T-helper 17 cell (primary cell): ENCODE data around the gene RPGRIP1. TPM values are rescaled to one million over a fixed set of nuclear protein-coding genes. Genes with fewer than 3 reads are reported as not detected.

ENCODE experiments used
- ATAC-seq: fragments of 150-1000 bp; cut with Tn5 transposase; 2 replicates; pipeline ENCODE4 v1.10.0; 2021; ENCODE audit warnings: mild to moderate bottlenecking, moderate library complexity
- DNase-seq, 3 donors: peaks; one replicate each; pipeline versions ENCODE4 v3.0.0 to v3.0.0-alpha.2; 2020 to 2021
- H3K9me3 ChIP-seq: one replicate; pipeline ENCODE4 v1.7.0; 2013; ENCODE audit warnings: low read length, mild to moderate bottlenecking; ENCODE audit not compliant: control insufficient read depth, poor library complexity, severe bottlenecking
- H3K27ac Mint-ChIP-seq: one replicate; pipeline ENCODE4 v1.8.0; 2022; ENCODE audit warnings: mild to moderate bottlenecking, moderate library complexity, mixed read lengths
- H3K27me3 Mint-ChIP-seq: one replicate; pipeline ENCODE4 v1.8.0; 2022; ENCODE audit warnings: mixed read lengths
- H3K36me3 Mint-ChIP-seq: one replicate; pipeline ENCODE4 v1.8.0; 2022; ENCODE audit warnings: low read depth, mixed read lengths
- H3K4me1 Mint-ChIP-seq: one replicate; pipeline ENCODE4 v1.8.0; 2022; ENCODE audit warnings: mild to moderate bottlenecking, mixed read lengths
- H3K4me3 Mint-ChIP-seq: one replicate; pipeline ENCODE4 v1.8.0; 2022; ENCODE audit warnings: mild to moderate bottlenecking, moderate library complexity, mixed read lengths
- total RNA-seq, 4 donors: library from RNA in 2 of 4; stranded (reverse) in 2 of 4; gene quantifications; one replicate each; pipeline ENCODE4 v1.2.3 and lab custom pipeline; 2022 to 2026

The RPGRIP1 gene
- total RNA-seq, result under 1 TPM in 1 of 2 donors, not detected in 1; 0.94 TPM
- total RNA-seq (lab: John Stamatoyannopoulos, UW), result 0 to 0.15 reads per million in 2 donors

DNA sequence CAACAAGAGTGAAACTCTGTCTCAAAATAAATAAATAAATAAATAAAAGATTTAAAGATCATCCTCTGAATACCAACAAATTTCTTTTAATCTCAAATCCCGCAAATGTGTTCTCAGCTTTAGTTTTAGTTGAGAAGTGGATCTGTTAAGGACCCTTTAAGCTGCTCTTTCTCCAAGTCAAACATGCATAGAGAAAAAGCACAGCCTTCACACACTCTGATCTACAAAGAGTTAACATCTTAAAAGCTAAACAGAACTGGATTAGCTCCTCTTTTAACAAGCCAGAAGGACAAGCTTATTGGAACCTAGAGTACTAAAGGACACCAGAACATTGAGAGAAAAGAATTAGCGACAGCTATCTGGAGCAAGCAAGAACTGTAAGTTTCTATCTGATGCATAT lies at the start of gene RPGRIP1:
Gene RPGRIP1, plus strand, starts transcription at position 301 of the 400 bp plus-strand sequence. CDS start 7,894 bp downstream, outside the sequence.
- Mint-ChIP-seq H3K27ac (no peak within 1 kb of the TSS), H3K4me1 (peaks cover 5% of the 10 kb centered on the region), H3K27me3 (peaks cover 2% of the 10 kb centered on the region), H3K4me3 (no peak within 1 kb of the TSS), H3K36me3 (no peaks in the 10 kb centered on the region)
- no peaks in the 10 kb centered on the region for H3K9me3 ChIP-seq
- ATAC-seq, result no peak
- no peak for DNase-seq

DNA sequence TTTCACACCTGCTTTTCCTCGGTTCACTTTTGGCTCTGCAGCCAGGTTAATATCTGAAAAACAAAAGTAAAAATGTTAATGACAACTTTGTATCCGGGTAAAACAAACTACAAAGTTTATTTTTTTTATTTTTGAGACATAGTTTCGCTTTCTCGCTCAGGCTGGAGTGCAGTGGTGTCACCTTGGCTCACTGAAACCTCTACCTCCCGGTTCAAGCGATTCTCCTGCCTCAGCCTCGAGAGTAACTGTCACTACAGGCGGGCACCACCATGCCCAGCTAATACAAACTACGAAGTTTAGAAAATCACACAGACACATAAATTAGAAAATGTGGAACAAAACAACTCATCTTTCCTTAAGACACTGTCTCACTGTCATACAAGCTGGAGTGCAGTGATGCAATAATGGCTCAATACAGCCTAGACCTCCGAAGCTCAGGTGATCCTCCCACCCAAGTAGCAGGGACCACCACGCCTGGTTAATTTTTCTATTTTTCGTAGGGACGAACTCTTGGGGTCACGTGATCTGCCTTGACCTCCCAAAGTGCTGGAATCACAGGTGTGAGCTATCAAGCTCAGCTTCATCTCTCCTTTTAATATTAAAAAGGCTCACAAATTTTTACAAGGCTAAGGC lies 48.7 kb upstream of the RPGRIP1 start:
- H3K27ac Mint-ChIP-seq, result peak overlapping the region; percentile 94
- peaks cover 7% of the 10 kb centered on the region for H3K36me3 Mint-ChIP-seq
- no peaks in the 10 kb centered on the region for H3K27me3 Mint-ChIP-seq
- ATAC-seq (peak; percentile 36), DNase-seq (no peak)
- H3K4me3 Mint-ChIP-seq, result peak overlapping the region; percentile 85
- H3K9me3 ChIP-seq, result no peaks in the 10 kb centered on the region
- H3K4me1 Mint-ChIP-seq, result peaks cover 51% of the 10 kb centered on the region

DNA sequence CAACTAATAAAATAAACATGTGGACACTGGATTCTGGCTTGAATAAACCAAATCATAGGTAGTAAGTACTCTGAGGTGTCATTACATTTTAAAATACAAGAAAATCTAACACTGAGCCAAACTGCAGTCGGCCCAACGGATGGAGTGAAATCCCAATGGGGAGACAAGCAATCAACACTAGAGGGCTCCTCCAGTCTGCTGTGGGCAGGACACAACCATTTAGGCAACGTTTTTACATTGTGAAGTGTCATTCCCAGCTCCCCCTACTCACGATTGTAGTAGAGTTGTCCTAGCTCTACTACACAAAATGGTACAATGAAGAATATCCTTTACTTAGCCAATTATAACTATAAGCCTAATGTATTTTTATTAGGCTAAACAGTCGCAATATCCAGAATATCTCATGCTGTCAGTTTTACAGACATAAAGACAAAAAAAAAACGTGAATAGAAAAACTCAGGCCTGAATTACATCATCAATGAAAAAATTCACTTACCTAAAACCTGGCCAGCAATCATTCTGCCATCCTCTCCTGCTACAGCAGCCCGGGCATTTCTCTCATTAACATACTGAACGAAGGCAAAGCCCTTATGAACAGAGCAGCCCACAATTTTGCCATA lies 46.3 kb upstream of the RPGRIP1 start:
- peak overlapping the region; percentile 95 for H3K27ac Mint-ChIP-seq

DNA sequence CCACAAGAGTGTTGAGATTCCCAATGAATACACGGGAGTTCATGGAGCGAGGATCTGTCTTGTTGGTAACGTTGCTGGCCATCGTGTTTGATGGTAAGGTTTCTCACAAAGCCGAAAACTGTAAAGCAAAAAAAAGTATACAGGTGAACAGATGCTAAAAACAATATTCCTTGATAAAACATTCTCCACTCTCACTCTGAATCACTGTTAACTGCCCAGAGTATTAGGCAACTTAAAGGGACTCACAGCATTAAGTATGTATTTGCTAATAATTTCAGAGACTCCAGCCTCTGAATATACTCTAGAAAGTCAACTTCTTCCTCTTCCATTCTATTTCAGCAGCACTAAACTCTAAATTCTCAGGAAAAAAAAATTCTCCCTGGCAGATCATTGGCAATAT lies 45.8 kb upstream of the RPGRIP1 start:
- H3K36me3 Mint-ChIP-seq, result peaks cover 2% of the 10 kb centered on the region
- ATAC-seq, result no peak

More for the DNA sequence above, 46.3 kb upstream of the RPGRIP1 start:
- DNase-seq (no peak), ATAC-seq (peak; percentile 12)
- no peaks in the 10 kb centered on the region for H3K9me3 ChIP-seq
- H3K4me3 Mint-ChIP-seq, result peak overlapping the region; percentile 77
- H3K27me3 Mint-ChIP-seq, result no peaks in the 10 kb centered on the region
- H3K4me1 Mint-ChIP-seq, result peaks cover 57% of the 10 kb centered on the region
- peaks cover 2% of the 10 kb centered on the region for H3K36me3 Mint-ChIP-seq

DNA sequence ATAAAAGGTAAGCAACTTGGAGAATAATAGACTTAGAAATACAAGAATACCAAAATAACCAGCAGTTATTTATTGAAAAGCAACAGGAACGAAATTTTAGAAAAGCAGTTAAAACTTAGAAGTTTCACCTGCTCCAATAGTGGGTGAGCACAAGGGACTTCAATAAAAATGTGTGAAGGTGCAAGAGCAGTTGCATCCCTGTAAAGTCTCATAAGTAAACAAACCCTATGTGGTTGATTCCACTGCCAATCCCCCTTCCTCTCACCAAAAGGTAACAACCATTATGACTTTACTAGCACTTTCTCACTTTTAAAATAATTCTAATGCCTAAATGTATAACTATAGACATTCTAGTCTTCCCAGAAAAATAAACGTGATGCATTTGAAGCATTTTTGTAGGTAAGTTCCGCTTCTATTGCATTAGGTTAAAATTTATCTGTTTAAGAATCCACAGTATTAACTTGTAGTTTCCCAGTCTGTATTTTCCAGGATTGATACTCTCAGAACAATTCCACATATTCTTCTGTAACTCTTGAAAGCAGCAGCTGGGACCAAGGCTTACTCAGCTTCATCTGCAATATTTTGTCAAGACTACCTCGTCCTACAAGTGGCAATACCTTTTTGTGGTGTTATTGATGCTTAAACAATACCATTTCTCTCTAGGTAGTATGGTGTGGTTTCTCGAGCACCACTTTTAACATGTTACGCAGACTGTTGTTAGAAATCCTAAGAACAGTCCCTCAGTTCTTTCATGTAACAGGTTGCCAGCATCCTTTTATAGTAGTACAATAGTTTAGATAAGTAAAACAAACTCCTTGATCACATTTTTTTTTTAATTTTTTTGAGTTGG lies 42.7 kb upstream of the RPGRIP1 start:
- H3K27ac Mint-ChIP-seq, result peak overlapping the region; percentile 88

More for the DNA sequence above, 45.8 kb upstream of the RPGRIP1 start:
- Mint-ChIP-seq H3K4me3 (peak overlapping the region; percentile 77), H3K27me3 (no peaks in the 10 kb centered on the region), H3K4me1 (peaks cover 61% of the 10 kb centered on the region), H3K27ac (peak overlapping the region; percentile 95)
- no peaks in the 10 kb centered on the region for H3K9me3 ChIP-seq
- no peak for DNase-seq

DNA sequence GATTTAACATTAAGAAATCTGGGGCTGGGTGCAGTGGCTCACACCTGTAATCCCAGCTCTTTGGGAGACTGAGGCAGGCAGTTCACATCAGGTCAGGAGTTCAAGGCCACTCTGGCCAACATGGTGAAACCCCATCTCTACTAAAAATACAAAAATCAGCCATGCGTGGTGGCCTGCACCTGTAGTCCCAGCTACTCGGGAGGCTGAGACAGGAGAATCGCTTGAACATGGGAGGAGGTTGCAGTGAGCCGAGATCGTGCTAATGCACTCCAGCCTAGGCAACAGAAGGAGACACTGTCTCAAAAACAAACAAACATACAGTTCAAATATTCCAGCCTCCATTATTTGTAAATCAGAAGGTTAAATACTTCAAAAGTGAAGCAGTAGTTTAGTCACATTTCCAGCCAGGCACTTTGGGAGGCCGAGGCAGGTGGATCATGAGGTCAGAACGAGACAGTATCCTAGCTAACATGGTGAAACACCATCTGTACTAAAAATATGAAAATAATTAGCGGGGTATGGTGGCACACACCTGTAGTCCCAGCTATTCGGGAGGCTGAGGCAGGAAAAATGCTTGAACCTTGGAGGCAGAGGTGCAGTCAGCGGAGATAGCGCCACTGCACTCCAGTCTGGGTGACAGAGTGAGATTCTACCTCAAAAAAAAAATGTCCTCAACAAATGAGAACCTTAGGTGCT lies 40.9 kb upstream of the RPGRIP1 start:
- H3K36me3 Mint-ChIP-seq, result no peaks in the 10 kb centered on the region
- peak overlapping the region; percentile 88 for H3K27ac Mint-ChIP-seq
- DNase-seq (no peak), ATAC-seq (no peak)
- H3K4me3 Mint-ChIP-seq, result peak overlapping the region; percentile 56
- H3K27me3 Mint-ChIP-seq, result no peaks in the 10 kb centered on the region
- H3K9me3 ChIP-seq, result no peaks in the 10 kb centered on the region
- peaks cover 50% of the 10 kb centered on the region for H3K4me1 Mint-ChIP-seq

More for the DNA sequence above, 42.7 kb upstream of the RPGRIP1 start:
- Mint-ChIP-seq H3K4me3 (no peak overlapping the region), H3K36me3 (no peaks in the 10 kb centered on the region), H3K27me3 (no peaks in the 10 kb centered on the region), H3K4me1 (peaks cover 52% of the 10 kb centered on the region)
- no peak for ATAC-seq
- no peak for DNase-seq
- H3K9me3 ChIP-seq, result no peaks in the 10 kb centered on the region

DNA sequence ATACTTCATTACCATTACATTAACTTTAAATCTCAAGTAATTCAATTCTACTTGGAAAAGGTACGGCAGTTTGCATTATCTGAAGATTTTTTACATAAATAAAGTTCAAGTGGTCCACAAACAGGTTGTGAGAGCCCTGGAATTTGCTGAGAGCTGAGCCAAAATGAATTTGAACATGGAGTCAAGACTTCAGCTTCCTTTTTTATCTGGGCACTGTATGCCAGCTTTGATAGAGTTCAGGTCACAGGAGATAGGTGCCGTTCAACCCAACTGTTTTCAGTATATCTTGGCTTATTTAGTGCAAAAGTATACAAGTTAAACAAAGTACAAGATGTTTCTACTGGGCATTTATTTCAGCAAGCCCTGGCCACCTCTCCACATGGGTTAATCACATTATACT lies 39.5 kb upstream of the RPGRIP1 start:
- peaks cover 49% of the 10 kb centered on the region for H3K4me1 Mint-ChIP-seq
- peak overlapping the region; percentile 88 for H3K27ac Mint-ChIP-seq
- H3K36me3 Mint-ChIP-seq, result no peaks in the 10 kb centered on the region
- DNase-seq, result no peak
- no peak for ATAC-seq
- no peaks in the 10 kb centered on the region for H3K9me3 ChIP-seq
- no peaks in the 10 kb centered on the region for H3K27me3 Mint-ChIP-seq
- no peak overlapping the region for H3K4me3 Mint-ChIP-seq

DNA sequence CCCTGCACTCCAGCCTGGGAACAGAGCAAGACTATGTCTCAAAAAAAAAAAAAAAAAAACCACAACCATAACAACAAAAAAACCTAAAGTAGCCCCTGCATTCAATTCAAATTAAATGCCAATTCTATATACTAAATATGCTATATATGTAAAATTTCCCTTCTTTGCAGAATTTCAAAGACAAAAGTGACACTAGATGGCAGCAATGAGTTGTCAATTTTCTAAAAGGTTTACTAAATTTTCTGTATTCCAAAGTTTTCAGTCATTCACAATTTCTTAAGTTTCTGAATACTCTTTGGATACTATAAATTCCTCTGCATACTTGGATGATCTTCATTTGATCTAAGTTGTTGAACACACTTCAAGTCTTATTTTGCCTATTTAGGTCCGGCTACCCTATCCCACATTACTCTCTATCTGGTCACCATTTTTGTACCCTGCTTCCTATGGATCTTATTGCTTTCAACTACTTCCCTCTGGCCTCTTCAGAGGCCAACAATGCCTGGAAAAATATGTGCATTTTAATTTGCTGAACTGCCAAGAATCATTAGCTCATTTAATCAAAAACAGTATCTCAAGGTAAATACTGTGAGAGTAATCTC lies 38.6 kb upstream of the RPGRIP1 start:
- H3K4me3 Mint-ChIP-seq, result peak overlapping the region; percentile 25
- H3K27me3 Mint-ChIP-seq, result no peaks in the 10 kb centered on the region
- H3K27ac Mint-ChIP-seq, result peak overlapping the region; percentile 88
- H3K36me3 Mint-ChIP-seq, result no peaks in the 10 kb centered on the region
- DNase-seq (no peak), ATAC-seq (no peak)
- H3K9me3 ChIP-seq, result no peaks in the 10 kb centered on the region
- H3K4me1 Mint-ChIP-seq, result peaks cover 47% of the 10 kb centered on the region

DNA sequence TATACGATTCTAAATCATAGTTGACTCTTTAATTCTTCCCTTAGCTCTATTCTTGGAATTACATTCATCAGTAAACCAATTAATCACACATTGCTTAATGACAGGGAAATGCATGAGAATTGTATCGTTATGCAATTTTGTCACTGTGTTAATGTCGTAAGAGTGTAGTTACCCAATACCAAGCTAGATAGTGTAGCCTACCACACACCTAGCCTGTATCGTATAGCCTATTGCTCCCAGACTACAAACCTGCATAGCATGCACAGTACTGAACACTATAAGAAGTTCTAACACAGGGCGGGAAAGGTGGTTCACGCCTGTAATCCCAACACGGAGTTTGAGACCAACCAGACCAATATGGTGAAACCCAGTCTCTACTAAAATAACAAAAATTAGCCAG lies 35.3 kb upstream of the RPGRIP1 start:
- peak; percentile 19 for ATAC-seq
- peaks cover 3% of the 10 kb centered on the region for H3K36me3 Mint-ChIP-seq

DNA sequence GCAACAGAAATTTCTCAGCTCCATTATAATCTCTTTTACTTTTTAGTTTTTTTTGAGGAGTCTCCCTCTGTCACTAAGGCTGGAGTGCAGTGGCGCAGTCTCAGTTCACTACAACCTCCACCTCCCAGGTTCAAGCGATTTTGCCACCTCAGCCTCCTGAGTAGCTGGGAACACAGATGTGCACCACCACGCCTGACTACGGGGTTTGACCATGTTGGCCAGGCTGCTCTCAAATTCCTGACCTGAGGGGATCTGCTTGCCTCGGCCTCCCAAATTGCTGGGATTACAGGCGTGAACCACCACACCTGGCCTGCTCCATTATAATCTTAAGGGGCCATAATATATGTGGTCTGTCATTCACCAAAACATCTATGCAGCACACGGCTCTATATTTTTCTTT lies 34.1 kb upstream of the RPGRIP1 start:
- ATAC-seq, result peak; percentile 2

More for the DNA sequence above, 35.3 kb upstream of the RPGRIP1 start:
- DNase-seq, result no peak
- Mint-ChIP-seq H3K27me3 (no peaks in the 10 kb centered on the region), H3K4me3 (peak overlapping the region; percentile 57), H3K4me1 (peaks cover 49% of the 10 kb centered on the region), H3K27ac (peak overlapping the region; percentile 89)
- H3K9me3 ChIP-seq, result no peaks in the 10 kb centered on the region

DNA sequence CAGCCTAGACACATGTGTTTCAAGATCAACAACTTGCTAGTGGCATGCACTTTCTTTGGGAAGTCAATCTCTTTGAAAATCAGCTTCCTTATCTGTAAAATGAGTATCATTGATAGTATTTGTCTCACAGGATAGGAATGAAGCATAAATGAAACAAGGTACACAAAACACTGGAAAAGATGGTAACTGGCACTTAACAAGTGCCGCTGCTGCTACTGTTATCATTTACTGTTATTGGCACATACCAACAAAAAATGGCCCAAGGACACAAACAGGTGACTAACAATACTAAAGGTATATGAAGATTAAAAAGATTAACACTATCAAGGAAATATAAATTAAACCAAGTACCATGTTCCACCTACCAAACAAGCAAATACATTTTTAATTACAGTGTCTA lies 31.5 kb upstream of the RPGRIP1 start:
- H3K9me3 ChIP-seq, result no peaks in the 10 kb centered on the region
- ATAC-seq (no peak), DNase-seq (no peak)
- Mint-ChIP-seq H3K4me1 (peaks cover 45% of the 10 kb centered on the region), H3K27me3 (no peaks in the 10 kb centered on the region), H3K36me3 (peaks cover 6% of the 10 kb centered on the region), H3K4me3 (peak overlapping the region; percentile 71), H3K27ac (peak overlapping the region; percentile 73)

More for the DNA sequence above, 34.1 kb upstream of the RPGRIP1 start:
- Mint-ChIP-seq H3K27ac (peak overlapping the region; percentile 73), H3K4me3 (peak overlapping the region; percentile 70), H3K27me3 (no peaks in the 10 kb centered on the region), H3K4me1 (peaks cover 47% of the 10 kb centered on the region), H3K36me3 (peaks cover 6% of the 10 kb centered on the region)
- DNase-seq, result no peak
- no peaks in the 10 kb centered on the region for H3K9me3 ChIP-seq

DNA sequence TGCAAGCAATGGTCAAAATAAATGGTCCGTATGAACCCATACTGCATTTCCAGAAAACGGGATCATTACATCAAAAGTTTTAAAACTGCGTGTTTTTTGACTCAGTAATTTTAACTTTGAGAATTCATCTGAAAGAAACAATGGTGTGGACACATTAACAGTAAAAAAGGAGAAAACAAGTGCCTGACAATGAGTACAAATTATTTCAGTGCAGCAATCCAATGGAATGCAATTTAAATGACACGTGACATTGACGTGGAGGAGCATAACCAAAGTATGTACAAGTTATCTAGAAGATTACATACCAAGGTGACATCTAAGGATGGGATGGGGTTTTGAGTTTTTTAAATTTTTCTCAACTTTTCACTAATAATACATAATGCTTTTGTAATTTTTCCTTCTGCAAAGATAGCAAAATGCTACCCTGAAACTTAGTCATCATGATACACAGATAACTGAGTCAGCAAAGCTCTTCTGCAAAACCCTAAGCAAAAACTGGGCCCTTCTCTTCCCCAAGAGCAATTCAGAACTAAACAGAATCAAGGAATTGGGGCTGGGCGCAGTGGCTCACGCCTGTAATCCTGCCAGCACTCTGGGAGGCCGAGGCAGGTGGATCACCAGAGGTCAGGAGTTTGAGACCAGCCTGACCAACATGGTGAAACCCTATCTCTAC lies 31.0 kb upstream of the RPGRIP1 start:
- no peaks in the 10 kb centered on the region for H3K9me3 ChIP-seq
- H3K27ac Mint-ChIP-seq, result peak overlapping the region; percentile 45
- H3K36me3 Mint-ChIP-seq, result peaks cover 6% of the 10 kb centered on the region
- DNase-seq, result no peak
- H3K4me1 Mint-ChIP-seq, result peaks cover 45% of the 10 kb centered on the region
- ATAC-seq, result no peak
- no peaks in the 10 kb centered on the region for H3K27me3 Mint-ChIP-seq
- H3K4me3 Mint-ChIP-seq, result peak overlapping the region; percentile 31
